H9 (cell line): ENCODE data around the gene DAPP1. TPM values are rescaled to one million over a fixed set of nuclear protein-coding genes. Genes with fewer than 3 reads are reported as not detected.

Source experiments
- DNase-seq: peaks from one replicate; pipeline ENCODE4 v3.0.0-alpha.2; 2017
- H2AFZ ChIP-seq: one replicate; pipeline ENCODE4 v1.6.1; 2013; ENCODE audit warnings: mild to moderate bottlenecking, low read length, control low read depth, moderate library complexity
- H2AK5ac ChIP-seq: 2 replicates; pipeline ENCODE4 v1.6.1; 2013; ENCODE audit warnings: low read length, control low read depth, mixed read lengths; ENCODE audit not compliant: insufficient read length
- H2BK120ac ChIP-seq: one replicate; pipeline ENCODE4 v1.6.1; 2013; ENCODE audit warnings: low read depth, mild to moderate bottlenecking, low read length, control low read depth, inconsistent platforms; ENCODE audit not compliant: poor library complexity, severe bottlenecking
- H2BK12ac ChIP-seq: 2 replicates; pipeline ENCODE4 v1.6.1; 2013; ENCODE audit warnings: low read length, control low read depth, mixed read lengths, low read depth; ENCODE audit not compliant: insufficient read length
- H2BK15ac ChIP-seq: 2 replicates; pipeline ENCODE4 v1.6.1; 2013; ENCODE audit warnings: low read depth, low read length, control low read depth
- H2BK20ac ChIP-seq: one replicate; pipeline ENCODE4 v1.6.1; 2013; ENCODE audit warnings: low read depth, mild to moderate bottlenecking, low read length, control low read depth, inconsistent platforms; ENCODE audit not compliant: poor library complexity, severe bottlenecking
- H2BK5ac ChIP-seq: 2 replicates; pipeline ENCODE4 v1.6.1; 2013; ENCODE audit warnings: low read length, control low read depth, mixed read lengths; ENCODE audit not compliant: insufficient read length
- H3K14ac ChIP-seq: 2 replicates; pipeline ENCODE4 v1.6.1; 2013; ENCODE audit warnings: low read length, control low read depth; ENCODE audit not compliant: insufficient read depth
- H3K18ac ChIP-seq: 2 replicates; pipeline ENCODE4 v1.6.1; 2013; ENCODE audit warnings: low read depth, mild to moderate bottlenecking, mixed read lengths, low read length, control low read depth; ENCODE audit not compliant: insufficient read length
- H3K23ac ChIP-seq: 2 replicates; pipeline ENCODE4 v1.6.1; 2013; ENCODE audit warnings: low read length, control low read depth, mixed read lengths, low read depth; ENCODE audit not compliant: insufficient read length
- H3K23me2 ChIP-seq: 2 replicates; pipeline ENCODE4 v1.6.1; 2013; ENCODE audit warnings: low read depth, mild to moderate bottlenecking, mixed read lengths, low read length, control low read depth; ENCODE audit not compliant: insufficient read length, poor library complexity, severe bottlenecking
- H3K27ac ChIP-seq: 2 replicates; pipeline ENCODE4 v1.5.1; 2013; ENCODE audit warnings: low read length, control low read depth, mixed read lengths, low read depth; ENCODE audit not compliant: insufficient read length
- H3K27me3 ChIP-seq: 2 replicates; pipeline ENCODE4 v1.6.1; 2013; ENCODE audit warnings: low read length, control low read depth, inconsistent platforms; ENCODE audit not compliant: insufficient read depth
- H3K4ac ChIP-seq: 2 replicates; pipeline ENCODE4 v1.6.1; 2013; ENCODE audit warnings: low read depth, mild to moderate bottlenecking, control low read depth, inconsistent platforms, low read length, moderate library complexity
- H3K4me1 ChIP-seq: 2 replicates; pipeline ENCODE4 v1.6.1; 2013; ENCODE audit warnings: low read length, control low read depth, inconsistent platforms; ENCODE audit not compliant: insufficient read depth
- H3K4me2 ChIP-seq: 2 replicates; pipeline ENCODE4 v1.6.1; 2013; ENCODE audit warnings: low read length, control low read depth, mixed read lengths; ENCODE audit not compliant: insufficient read length, insufficient read depth
- H3K56ac ChIP-seq: 2 replicates; pipeline ENCODE4 v1.6.1; 2013; ENCODE audit warnings: low read depth, mild to moderate bottlenecking, mixed read lengths, low read length, control low read depth; ENCODE audit not compliant: insufficient read length
- H3K79me1 ChIP-seq: 2 replicates; pipeline ENCODE4 v1.6.1; 2013; ENCODE audit warnings: low read depth, mild to moderate bottlenecking, moderate library complexity, low read length, control low read depth, inconsistent platforms; ENCODE audit not compliant: insufficient read depth, poor library complexity, severe bottlenecking
- H3K79me2 ChIP-seq: 2 replicates; pipeline ENCODE4 v1.6.1; 2013; ENCODE audit warnings: low read length, control low read depth, inconsistent platforms; ENCODE audit not compliant: insufficient read depth
- H3K9ac ChIP-seq: 2 replicates; pipeline ENCODE4 v1.6.1; 2013; ENCODE audit warnings: low read length, control low read depth, mixed read lengths; ENCODE audit not compliant: insufficient read length; ENCODE audit errors: extremely low read depth
- H3K9me3 ChIP-seq: one replicate; pipeline ENCODE4 v1.6.1; 2013; ENCODE audit warnings: low read depth, low read length, inconsistent platforms; ENCODE audit not compliant: control insufficient read depth
- H3T11ph ChIP-seq: one replicate; pipeline ENCODE4 v1.6.1; 2013; ENCODE audit warnings: mild to moderate bottlenecking, low read length, control low read depth, inconsistent platforms
- H4K20me1 ChIP-seq: one replicate; pipeline ENCODE4 v1.6.1; 2013; ENCODE audit not compliant: control insufficient read depth, insufficient read length, insufficient read depth
- H4K5ac ChIP-seq: 2 replicates; pipeline ENCODE4 v1.6.1; 2013; ENCODE audit warnings: low read depth, mild to moderate bottlenecking, mixed read lengths, low read length, control low read depth; ENCODE audit not compliant: insufficient read length
- H4K8ac ChIP-seq: replicated peaks from 2 replicates; pipeline ENCODE4 v1.6.1; 2013; ENCODE audit warnings: low read length, control low read depth, mixed read lengths, low read depth; ENCODE audit not compliant: insufficient read length
- H4K91ac ChIP-seq: 2 replicates; pipeline ENCODE4 v1.6.1; 2013; ENCODE audit warnings: low read depth, mild to moderate bottlenecking, moderate library complexity, mixed read lengths, low read length, control low read depth; ENCODE audit not compliant: insufficient read length
- H3K27ac Mint-ChIP-seq, 3 experiments: 2 replicates in 2 of 3; 3 replicates in 1 of 3; pipeline ENCODE4 v1.8.0; 2020 to 2021; ENCODE audit warnings: mixed read lengths in 3 of 3, mild to moderate bottlenecking in 1 of 3, moderate library complexity in 1 of 3
- H3K27me3 Mint-ChIP-seq: 2 replicates; pipeline ENCODE4 v1.8.0; 2021; ENCODE audit warnings: low read depth, mild to moderate bottlenecking, moderate library complexity, mixed read lengths
- H3K36me3 Mint-ChIP-seq, 3 experiments: 2 replicates in 2 of 3; 3 replicates in 1 of 3; pipeline ENCODE4 v1.8.0; 2020 to 2021; ENCODE audit warnings: low read depth in 3 of 3, mixed read lengths in 3 of 3; ENCODE audit not compliant: insufficient read depth in 1 of 3
- H3K4me1 Mint-ChIP-seq, 2 experiments: 2 replicates each; pipeline ENCODE4 v1.8.0; 2020; ENCODE audit warnings: mixed read lengths in 2 of 2
- H3K4me3 Mint-ChIP-seq, 2 experiments: 2 replicates in 1 of 2; 3 replicates in 1 of 2; pipeline ENCODE4 v1.8.0; 2020 to 2021; ENCODE audit warnings: mild to moderate bottlenecking in 2 of 2, mixed read lengths in 2 of 2, moderate library complexity in 1 of 2
- H3K9me3 Mint-ChIP-seq, 2 experiments: 2 replicates in 1 of 2; 3 replicates in 1 of 2; pipeline ENCODE4 v1.8.0; 2020; ENCODE audit warnings: mild to moderate bottlenecking in 2 of 2, mixed read lengths in 2 of 2, moderate library complexity in 1 of 2
- WGBS: extraction: QIAGEN DNeasy Blood & Tissue Kit; methylation state at CpG from one replicate; pipeline ENCODE4 v1.1.7; 2013; ENCODE audit warnings: missing lambda C conversion rate, low lambda C conversion rate, mixed read lengths; ENCODE audit not compliant: insufficient read length; ENCODE audit errors: extremely low coverage; 5-methylcytosine and 5-hydroxymethylcytosine counted together
- total RNA-seq: library from RNA; stranded (reverse); gene quantifications from 2 replicates; pipeline ENCODE4 v1.2.1, GENCODE V29; 2021
- TF ChIP-seq, protein P1 (sequence below): fragments of 200-600 bp; sonication (generic); conservative IDR thresholded peaks from 3 replicates; pipeline ENCODE4 v1.8.0; 2021; ENCODE audit warnings: antibody characterized with exemption, mild to moderate bottlenecking

The DAPP1 gene
- total RNA-seq, 1 experiment from 2014 or later = not detected

DNA sequence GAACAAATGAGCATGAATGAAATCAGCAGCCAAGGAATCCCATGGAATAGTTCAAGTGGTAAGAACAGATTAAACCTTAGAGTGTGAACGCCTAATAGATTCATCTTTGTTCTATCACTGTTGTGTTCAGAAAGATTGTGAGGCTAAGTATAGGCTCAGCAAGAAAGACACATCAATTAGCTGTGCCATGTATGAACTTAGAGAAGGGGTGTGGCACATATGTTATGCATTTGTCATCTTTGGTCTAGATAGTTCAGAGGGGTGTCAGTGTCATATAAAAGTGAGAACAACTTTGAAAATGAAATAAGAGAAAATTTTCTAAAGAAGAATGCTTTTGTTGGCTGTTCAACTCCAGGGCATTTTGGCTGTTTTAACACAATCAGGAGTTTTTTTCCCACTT is 9.4 kb downstream of the DAPP1 start:
- H3K4me3 Mint-ChIP-seq = no peak overlapping the region
- Histone ChIP-seq H2AFZ (no peak overlapping the region), H3K4me2 (no peak overlapping the region), H4K5ac (no peak overlapping the region), H4K8ac (no peak overlapping the region), H2AK5ac (no peak overlapping the region), H2BK12ac (no peak overlapping the region), H2BK5ac (no peak overlapping the region), H3K4me1 (no peaks in the 10 kb centered on the region), H3K14ac (no peak overlapping the region), H3K4ac (no peak overlapping the region), H3K79me2 (no peaks in the 10 kb centered on the region), H3K23ac (no peak overlapping the region), H2BK20ac (no peak overlapping the region), H2BK120ac (no peak overlapping the region), H3K27me3 (no peaks in the 10 kb centered on the region), H3K9ac (no peak overlapping the region), H4K91ac (no peak overlapping the region), H3K9me3 (no peaks in the 10 kb centered on the region), H3K18ac (no peak overlapping the region), H2BK15ac (no peak overlapping the region), H4K20me1 (no peaks in the 10 kb centered on the region), H3K56ac (no peak overlapping the region), H3K27ac (no peak overlapping the region), H3K23me2 (no peaks in the 10 kb centered on the region), H3K79me1 (no peaks in the 10 kb centered on the region), H3T11ph (no peak overlapping the region)
- H3K9me3 Mint-ChIP-seq = no peaks in the 10 kb centered on the region
- no peaks in the 10 kb centered on the region for H3K36me3 Mint-ChIP-seq
- TF ChIP-seq, protein P1, sequence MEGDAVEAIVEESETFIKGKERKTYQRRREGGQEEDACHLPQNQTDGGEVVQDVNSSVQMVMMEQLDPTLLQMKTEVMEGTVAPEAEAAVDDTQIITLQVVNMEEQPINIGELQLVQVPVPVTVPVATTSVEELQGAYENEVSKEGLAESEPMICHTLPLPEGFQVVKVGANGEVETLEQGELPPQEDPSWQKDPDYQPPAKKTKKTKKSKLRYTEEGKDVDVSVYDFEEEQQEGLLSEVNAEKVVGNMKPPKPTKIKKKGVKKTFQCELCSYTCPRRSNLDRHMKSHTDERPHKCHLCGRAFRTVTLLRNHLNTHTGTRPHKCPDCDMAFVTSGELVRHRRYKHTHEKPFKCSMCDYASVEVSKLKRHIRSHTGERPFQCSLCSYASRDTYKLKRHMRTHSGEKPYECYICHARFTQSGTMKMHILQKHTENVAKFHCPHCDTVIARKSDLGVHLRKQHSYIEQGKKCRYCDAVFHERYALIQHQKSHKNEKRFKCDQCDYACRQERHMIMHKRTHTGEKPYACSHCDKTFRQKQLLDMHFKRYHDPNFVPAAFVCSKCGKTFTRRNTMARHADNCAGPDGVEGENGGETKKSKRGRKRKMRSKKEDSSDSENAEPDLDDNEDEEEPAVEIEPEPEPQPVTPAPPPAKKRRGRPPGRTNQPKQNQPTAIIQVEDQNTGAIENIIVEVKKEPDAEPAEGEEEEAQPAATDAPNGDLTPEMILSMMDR = no peak
- H3K27ac Mint-ChIP-seq = no peak overlapping the region
- no peak for DNase-seq
- 0 out of 4 replicates have a peak, but pooled peaks cover 0 to 4% of the 10 kb centered on the region in 2 experiments for H3K4me1 Mint-ChIP-seq
- no CpG with 5 or more reads among the region's 1 CpG for WGBS
- no peaks in the 10 kb centered on the region for H3K27me3 Mint-ChIP-seq
